22Rv1 (cell line): ENCODE data around the gene FAM120A.

Source experiments
- H3K27ac ChIP-seq: fragments of 450-650 bp; 2 replicates; pipeline ENCODE4 v1.5.1; 2017
- CTCF ChIP-seq: fragments of 450-650 bp; IDR thresholded peaks from 2 replicates; pipeline ENCODE4 v1.5.1; 2017; ENCODE audit warnings: mild to moderate bottlenecking
- ZFX ChIP-seq: fragments of 450-650 bp; IDR thresholded peaks from 2 replicates; pipeline ENCODE4 v1.6.1; 2017; ENCODE audit warnings: antibody characterized with exemption, borderline replicate concordance

The FAM120A gene

DNA sequence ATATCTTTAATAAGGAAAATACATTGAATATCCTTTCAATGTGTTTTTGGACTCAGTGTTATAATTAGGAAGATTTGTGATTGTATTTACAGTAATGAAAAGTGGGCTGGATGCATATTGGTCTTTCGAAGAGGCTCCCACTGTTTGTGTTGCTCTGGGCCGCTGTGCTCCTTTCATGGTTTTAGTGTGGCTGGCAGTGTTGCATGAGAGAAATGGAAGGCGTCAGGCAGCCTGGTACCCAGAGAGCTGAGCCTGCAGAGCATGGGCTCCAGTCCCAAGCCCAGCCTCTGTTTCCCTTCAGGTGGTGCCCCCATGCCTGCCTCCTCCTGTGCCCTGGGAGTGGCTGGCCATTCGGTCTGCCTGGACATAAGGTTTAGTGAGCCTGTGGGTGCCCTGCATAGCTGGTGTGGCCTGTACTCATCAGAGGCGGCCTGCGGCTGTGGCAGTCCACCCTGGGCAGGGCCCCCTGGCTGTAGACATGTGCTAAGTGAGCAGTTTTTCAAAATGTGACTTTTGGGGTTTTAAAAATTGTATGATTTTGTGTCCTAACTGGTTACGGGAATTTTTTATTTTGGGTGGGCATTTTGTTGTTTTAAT, 29.3 kb downstream of the FAM120A start:
- TF ChIP-seq CTCF (no peak), ZFX (no peak)

DNA sequence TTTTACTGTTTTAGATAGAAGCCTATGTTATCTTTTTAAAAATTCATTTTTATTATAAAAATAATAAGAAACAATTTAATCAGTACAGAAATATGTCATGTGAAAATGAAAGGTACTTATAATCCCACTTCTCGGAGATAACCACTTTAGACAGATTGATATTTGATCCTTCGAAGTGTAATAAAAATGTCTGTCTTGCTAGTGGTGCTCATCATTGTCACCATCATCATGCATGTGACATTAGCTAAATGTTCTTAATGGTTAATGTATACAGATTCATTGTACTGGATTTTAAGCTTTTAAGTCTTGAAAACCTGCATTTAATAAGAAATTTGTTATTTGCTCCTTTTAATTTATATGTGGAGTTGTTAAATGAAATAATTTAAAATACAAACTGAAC, 32.0 kb downstream of the FAM120A start:
- no peak overlapping the region for H3K27ac ChIP-seq
- no peak for TF ChIP-seq ZFX
- TF ChIP-seq CTCF = no peak

More for the DNA sequence above, 29.3 kb downstream of the FAM120A start:
- no peak overlapping the region for H3K27ac ChIP-seq

GRCh38 chr9:93486268-93486667, 34.8 kb downstream of the FAM120A start:
- TF ChIP-seq CTCF = no peak
- TF ChIP-seq ZFX = no peak
- no peak overlapping the region for H3K27ac ChIP-seq

GRCh38 chr9:93488244-93488643, 36.8 kb downstream of the FAM120A start:
- no peak for TF ChIP-seq ZFX
- no peak for TF ChIP-seq CTCF

DNA sequence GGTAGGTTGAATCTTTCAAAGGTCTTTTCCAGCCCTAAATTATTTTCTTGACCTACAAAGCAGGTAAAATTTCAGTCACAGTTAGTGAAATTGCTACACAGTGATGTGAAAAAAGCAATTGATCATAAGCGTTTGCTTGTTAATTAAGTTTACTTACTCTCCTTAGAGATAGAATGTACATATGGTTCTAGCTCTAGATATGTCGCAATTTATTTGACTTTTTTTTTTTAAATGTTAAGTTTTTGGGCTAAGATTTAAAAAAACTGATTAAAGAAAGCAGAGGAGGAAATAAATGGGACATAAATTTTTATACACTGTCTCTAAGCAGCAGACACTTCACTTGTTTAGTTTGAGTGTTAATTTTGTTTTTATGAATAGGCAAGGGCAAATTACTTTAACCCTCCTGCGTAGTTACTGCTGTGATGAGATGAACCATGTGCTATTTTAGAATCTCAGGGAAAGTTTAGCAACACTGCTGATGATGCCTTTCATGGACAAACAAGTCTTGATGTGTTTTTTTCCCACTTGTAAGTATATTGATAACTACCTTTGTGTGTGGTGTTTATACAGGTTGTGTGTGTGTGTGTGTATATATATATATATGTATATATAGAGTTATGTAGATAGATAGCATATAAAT, 40.2 kb downstream of the FAM120A start:
- H3K27ac ChIP-seq = no peak overlapping the region
- TF ChIP-seq CTCF (no peak), ZFX (no peak)

More at GRCh38 chr9:93488244-93488643, 36.8 kb downstream of the FAM120A start:
- no peak overlapping the region for H3K27ac ChIP-seq

DNA sequence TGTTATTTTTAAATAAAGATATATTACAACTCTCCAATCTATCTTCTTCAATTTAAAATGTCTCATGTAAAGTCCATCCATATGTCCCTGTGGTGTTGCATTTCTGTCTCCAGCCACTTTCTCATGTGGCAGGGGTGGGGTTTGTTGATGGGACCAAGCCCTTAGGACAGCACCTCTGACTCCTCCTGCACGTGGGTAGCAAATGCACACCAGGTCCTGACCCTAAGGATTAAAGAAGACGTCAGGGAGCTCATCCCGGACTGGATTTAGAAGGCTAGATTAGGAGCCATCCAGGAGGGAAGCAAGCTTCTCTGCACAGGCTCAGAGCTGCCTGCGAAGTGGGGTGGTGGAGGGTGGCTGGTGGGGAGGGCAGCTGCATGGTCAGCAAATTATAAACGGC, 40.8 kb downstream of the FAM120A start:
- TF ChIP-seq ZFX = no peak
- TF ChIP-seq CTCF = no peak
- H3K27ac ChIP-seq = no peak overlapping the region

DNA sequence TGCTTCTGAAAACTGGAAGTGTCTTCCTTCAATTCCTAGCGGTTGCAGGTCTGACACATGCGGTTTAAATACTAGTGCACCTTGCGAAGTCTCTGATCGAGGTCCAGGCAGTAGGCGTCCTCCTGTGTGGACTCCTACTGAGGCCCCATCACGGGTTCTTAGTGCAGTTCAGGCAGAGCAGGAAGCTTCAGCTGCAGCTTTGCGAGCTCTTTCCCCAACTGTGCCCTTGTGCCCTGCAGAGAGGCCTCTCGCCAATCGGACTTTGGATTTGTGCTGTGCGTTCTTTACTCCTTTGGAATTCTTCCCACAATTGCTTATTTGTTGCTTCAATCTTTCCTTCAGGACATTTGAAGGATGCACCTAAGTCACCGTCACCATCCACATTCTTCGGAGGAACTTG, 42.5 kb downstream of the FAM120A start:
- TF ChIP-seq CTCF = no peak
- TF ChIP-seq ZFX = no peak
- H3K27ac ChIP-seq = peak overlapping the region; percentile 35
